Jurkat, Clone E6-1 (cell line): ENCODE measurements around the gene INPPL1. TPM values are rescaled to one million over a fixed set of nuclear protein-coding genes. Genes with fewer than 3 reads are reported as not detected.
A peak's percentile ranks its signal among the peaks of the same experiment; 100 is the strongest.
"Not testable (repeated sequence)": the region's sequence is repeated elsewhere in the genome, so short reads cannot be mapped to it uniquely, and the experiment has no call there.

Experiments used
- DNase-seq: peaks from one replicate; pipeline ENCODE4 v3.0.0-alpha.2; 2011; ENCODE audit warnings: low read depth, low spot score
- H3K4me3 ChIP-seq: 2 replicates; pipeline ENCODE4 v1.5.1; 2011; ENCODE audit warnings: mild to moderate bottlenecking, low read length, control low read depth, moderate library complexity
- polyA plus RNA-seq: library from polyadenylated mRNA; unstranded; fragments of >200 nt; gene quantifications from one replicate; pipeline ENCODE4 v1.2.1, GENCODE V29; 2012; ENCODE audit warnings: missing spikeins; ENCODE audit not compliant: insufficient read length, insufficient read depth

The INPPL1 gene, protein sequence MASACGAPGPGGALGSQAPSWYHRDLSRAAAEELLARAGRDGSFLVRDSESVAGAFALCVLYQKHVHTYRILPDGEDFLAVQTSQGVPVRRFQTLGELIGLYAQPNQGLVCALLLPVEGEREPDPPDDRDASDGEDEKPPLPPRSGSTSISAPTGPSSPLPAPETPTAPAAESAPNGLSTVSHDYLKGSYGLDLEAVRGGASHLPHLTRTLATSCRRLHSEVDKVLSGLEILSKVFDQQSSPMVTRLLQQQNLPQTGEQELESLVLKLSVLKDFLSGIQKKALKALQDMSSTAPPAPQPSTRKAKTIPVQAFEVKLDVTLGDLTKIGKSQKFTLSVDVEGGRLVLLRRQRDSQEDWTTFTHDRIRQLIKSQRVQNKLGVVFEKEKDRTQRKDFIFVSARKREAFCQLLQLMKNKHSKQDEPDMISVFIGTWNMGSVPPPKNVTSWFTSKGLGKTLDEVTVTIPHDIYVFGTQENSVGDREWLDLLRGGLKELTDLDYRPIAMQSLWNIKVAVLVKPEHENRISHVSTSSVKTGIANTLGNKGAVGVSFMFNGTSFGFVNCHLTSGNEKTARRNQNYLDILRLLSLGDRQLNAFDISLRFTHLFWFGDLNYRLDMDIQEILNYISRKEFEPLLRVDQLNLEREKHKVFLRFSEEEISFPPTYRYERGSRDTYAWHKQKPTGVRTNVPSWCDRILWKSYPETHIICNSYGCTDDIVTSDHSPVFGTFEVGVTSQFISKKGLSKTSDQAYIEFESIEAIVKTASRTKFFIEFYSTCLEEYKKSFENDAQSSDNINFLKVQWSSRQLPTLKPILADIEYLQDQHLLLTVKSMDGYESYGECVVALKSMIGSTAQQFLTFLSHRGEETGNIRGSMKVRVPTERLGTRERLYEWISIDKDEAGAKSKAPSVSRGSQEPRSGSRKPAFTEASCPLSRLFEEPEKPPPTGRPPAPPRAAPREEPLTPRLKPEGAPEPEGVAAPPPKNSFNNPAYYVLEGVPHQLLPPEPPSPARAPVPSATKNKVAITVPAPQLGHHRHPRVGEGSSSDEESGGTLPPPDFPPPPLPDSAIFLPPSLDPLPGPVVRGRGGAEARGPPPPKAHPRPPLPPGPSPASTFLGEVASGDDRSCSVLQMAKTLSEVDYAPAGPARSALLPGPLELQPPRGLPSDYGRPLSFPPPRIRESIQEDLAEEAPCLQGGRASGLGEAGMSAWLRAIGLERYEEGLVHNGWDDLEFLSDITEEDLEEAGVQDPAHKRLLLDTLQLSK
- polyA plus RNA-seq = 49.1 TPM

DNA sequence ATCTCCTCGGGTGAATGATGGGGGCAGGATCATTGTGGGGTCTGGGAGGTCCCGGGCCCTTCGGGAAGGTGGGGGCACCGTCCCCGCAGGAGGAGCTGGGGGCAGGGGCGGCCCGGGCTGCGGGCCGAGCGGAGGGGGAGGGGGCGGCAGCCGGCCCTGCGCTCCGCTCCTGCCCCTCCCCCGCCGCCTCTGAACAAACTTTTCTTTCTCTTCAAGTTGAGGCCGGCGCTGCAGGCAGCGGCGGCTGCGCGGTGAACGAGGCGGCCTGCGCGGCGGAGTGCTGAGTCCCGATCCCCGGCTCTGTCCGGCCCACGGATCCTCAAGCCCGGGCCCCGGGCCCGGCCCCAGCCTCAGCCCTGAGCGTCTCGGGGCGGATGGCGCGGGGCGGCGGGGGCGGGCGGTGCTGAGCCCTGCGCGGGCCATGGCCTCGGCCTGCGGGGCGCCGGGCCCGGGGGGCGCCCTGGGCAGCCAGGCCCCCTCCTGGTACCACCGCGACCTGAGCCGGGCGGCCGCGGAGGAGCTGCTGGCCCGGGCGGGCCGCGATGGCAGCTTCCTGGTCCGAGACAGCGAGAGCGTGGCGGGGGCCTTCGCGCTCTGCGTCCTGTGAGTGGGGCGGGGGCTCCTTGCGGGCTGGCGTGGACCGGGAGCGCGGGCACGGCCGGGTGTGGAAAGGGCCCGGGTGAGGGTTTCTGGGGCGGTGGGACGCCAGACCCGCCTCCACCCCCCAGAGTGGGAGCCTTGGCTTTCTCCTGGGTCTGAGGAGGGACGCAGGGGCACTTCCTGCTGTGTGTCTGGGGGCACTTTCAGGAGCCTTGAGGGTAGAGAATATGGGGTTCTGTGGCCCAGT lies at the start of gene INPPL1:
TSS of gene INPPL1 (plus strand) at position 204 of the 847 bp plus-strand sequence. CDS start at position 422, 218 bp downstream.
- H3K4me3 ChIP-seq = peak within 1 kb of the TSS; percentile 64
- DNase-seq = no peak

DNA sequence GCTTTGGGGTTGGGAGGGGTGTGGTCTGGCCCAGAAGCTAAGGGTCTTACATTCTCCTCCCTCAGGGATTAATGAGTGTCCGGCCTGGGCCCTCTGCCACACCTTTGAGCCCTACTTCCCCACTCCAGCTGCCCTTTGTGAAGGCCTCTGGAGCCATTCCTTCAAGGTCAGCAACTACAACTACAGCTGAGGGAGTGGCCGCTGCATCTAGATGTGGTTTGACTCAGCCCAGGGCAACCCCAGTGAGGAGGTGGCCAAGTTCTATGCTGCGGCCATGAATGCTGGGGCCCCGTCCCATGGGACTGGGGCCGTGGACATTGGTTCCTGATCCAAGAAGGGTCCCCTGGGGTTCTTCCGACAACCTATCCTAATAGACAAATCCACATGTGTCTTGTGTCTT lies 46.9 kb upstream of the INPPL1 start:
- no peak for DNase-seq
- no peak overlapping the region for H3K4me3 ChIP-seq

DNA sequence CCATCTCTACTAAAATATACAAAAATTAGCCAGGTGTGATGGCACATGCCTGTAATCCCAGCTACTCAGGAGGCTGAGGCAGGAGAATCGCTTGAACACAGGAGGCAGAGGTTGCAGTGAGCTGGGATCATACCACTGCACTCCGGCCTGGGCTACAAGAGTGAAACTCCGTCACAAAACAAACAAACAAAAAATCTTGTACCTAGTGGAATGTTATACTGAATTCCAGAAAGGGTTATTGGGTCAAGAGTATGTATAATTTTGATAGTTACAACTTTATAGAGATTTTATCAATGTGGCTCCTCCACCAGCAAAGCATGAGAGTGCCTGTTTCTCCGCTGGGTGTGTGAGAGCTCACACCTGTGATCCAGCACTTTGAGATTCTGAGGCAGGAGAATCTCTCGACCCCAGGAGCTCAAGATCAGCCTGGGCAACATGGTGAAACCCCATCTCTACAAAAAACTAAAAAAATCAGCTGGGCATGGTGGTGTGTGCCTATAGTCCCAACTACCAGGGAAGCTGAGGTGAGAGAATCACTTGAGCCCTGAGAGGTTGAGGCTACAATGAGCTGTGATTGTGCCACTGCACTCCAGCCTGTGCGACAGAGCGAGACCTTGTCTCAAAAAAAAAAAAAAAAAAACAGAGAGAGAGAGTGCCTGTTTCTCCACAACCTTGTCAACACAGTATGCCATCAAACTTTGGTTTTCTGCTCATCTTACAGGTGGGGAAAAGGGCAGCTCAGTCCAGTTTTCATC lies 45.3 kb upstream of the INPPL1 start:
- H3K4me3 ChIP-seq = no peak overlapping the region
- DNase-seq = no peak

DNA sequence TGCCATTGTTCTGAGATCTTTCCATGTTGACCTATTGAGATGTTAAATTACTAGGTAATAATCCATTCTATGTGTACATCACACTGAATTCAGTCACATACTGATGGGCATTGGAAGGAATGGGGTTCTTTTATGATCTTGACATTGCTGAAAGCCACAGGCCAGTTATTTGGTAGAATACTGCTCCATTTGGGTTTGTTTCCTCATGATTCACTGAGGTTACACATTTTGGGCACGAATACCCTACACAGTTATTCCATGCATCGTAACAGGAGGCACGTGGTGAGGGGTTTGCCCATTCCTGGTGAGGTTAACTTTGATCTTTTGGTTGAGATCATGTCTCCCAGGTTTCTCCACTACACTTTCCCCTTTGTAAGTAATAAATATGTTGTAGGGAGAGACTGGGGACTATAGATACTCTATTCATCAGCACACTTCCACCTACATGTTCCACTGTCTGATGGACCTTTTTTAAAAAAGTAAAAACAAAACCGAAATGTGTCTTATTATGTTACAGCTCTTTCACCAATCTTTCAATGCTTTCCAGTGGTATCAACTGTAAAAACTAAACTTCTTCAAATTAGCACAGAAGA lies 44.7 kb upstream of the INPPL1 start:
- H3K4me3 ChIP-seq = no peak overlapping the region
- DNase-seq = no peak

DNA sequence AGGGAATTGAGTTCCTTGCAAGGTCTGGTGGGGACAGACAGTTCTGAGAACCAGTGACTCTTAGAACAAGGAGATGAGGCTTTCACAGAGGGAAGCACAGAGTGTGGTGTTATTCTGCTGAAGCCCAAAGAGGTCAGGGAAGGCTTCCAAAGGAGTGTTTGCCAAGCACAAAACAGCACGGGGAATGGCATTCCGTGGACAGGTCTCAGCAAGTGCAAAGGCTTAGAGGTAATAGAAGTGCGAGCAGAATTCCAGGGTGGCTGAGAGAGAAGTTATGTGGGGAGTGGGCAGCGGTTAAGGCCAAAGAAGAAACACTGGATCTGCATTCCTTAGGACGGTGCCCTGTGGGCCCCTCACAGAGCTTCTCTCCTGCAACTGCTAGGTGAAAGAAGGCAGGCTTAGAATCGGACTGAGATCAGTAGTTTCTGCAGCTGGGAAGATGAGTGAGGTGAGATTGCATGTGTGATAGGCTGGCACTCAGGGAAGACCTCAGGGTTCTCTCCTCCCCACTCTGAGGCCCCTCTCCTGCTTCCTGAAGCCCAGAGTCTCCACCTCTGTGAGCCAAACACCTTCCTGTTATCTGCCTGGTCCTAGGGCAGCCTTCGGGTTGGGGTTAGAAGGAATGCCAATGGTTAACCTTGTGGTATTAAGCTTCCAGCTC lies 43.5 kb upstream of the INPPL1 start:
- H3K4me3 ChIP-seq, DNase-seq: not testable (repeated sequence)

DNA sequence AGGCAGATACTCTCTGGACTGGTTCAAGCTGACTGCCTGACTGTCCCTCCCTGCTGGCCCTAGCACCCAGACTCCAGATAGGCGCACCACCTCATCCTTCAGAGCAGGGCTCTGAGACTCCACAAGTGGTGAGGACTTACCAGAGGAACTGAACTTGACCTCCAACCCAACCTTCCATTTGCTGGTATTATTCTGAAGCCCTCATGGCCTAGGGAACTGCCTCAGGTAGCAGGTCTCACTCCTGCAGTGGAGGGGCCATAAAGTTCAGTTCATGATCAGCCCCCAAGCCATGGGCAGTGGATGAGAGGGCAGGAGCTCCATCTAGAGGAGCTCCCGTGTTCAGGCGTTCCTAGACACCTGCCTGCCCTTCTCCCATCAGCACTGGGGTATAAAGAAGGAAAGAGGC lies 43.0 kb upstream of the INPPL1 start:
- H3K4me3 ChIP-seq, DNase-seq: not testable (repeated sequence)

DNA sequence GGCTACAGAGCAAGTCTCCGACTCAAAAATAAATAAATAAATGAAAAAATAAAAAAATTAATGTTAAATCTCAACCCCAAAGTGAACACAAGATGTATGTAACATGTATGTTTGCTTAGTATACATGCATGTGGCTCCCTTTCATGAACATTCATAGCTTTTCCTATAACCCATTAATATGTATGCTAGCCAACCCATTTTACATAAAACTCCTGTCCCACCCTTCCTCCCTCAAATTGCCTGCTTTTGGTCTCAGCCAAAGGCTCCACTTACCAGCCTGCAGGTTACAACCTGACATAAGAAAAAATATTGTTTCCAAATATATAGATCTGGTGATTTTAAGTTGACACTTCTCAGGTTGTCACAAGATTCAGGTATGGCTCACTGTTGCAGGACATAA lies 36.3 kb upstream of the INPPL1 start:
- DNase-seq = no peak
- no peak overlapping the region for H3K4me3 ChIP-seq

DNA sequence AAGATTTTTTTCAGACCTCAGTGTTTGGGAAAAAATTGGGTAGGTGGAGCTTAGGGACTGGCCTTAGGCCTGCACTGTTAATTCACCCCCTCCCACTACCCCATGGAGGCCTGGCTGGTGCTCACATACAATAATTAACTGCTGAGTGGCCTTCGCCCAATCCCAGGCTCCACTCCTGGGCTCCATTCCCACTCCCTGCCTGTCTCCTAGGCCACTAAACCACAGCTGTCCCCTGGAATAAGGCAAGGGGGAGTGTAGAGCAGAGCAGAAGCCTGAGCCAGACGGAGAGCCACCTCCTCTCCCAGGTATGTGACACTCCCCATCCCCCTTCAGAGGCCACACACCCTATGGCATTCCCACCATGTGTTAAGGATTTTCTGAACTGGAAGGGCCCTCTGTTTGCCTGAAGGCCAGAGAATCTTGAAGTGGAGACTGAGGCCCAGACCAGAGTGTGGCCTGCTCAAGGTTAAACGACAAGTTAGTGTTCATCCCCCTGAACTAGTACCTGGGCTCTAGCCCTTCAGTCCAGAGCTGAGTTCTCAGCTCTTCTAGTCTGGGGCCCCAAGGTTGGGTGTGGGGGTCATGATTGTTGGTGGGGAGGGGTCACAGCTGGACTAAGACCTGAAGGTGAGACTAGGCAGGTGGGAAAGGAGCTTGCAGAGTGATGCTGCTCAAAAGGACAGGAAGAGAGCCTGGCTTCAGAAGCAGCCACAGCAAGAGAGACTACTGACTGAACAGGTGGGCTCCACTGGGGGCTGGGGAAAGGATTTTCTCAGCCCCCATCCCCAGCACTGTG lies 34.9 kb upstream of the INPPL1 start:
- DNase-seq = no peak
- no peak overlapping the region for H3K4me3 ChIP-seq

DNA sequence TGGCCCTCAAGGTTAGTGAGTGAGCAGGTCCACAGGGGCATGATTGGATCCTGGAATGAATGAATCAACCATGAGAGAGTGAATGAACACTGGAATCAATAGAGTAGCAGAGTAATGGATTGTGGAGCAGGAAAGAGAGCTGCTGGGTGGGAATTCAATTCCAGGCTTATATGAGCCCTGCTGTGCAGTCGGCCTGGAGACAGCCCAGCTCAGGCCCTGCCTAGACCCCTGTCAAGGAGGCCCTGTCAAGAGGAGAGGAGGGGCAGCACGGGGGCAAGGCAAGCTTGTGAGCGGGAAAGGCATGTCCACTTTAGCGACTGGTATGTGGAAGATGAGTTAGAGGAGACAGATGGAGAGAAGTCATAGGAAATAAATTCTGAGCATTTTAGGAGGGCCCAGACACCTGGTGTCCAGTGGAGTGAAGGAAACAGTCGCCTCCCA lies 33.9 kb upstream of the INPPL1 start:
- no peak for DNase-seq
- no peak overlapping the region for H3K4me3 ChIP-seq

DNA sequence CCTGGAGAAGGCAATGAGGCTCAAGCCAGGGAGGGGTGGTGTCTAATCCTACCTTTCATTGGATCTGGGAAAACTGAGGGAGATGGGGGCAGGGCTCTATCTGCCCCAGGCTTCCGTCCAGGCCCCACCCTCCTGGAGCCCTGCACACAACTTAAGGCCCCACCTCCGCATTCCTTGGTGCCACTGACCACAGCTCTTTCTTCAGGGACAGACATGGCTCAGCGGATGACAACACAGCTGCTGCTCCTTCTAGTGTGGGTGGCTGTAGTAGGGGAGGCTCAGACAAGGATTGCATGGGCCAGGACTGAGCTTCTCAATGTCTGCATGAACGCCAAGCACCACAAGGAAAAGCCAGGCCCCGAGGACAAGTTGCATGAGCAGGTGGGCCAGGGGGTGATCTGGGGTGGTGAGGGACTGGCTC lies 32.6 kb upstream of the INPPL1 start, which contains the start of gene FOLR1:
TSS of gene FOLR1 (plus strand) at position 180 of the 421 bp plus-strand sequence. CDS start at position 214, 34 bp downstream.
- no peak for DNase-seq
- no peak within 1 kb of the TSS for H3K4me3 ChIP-seq

DNA sequence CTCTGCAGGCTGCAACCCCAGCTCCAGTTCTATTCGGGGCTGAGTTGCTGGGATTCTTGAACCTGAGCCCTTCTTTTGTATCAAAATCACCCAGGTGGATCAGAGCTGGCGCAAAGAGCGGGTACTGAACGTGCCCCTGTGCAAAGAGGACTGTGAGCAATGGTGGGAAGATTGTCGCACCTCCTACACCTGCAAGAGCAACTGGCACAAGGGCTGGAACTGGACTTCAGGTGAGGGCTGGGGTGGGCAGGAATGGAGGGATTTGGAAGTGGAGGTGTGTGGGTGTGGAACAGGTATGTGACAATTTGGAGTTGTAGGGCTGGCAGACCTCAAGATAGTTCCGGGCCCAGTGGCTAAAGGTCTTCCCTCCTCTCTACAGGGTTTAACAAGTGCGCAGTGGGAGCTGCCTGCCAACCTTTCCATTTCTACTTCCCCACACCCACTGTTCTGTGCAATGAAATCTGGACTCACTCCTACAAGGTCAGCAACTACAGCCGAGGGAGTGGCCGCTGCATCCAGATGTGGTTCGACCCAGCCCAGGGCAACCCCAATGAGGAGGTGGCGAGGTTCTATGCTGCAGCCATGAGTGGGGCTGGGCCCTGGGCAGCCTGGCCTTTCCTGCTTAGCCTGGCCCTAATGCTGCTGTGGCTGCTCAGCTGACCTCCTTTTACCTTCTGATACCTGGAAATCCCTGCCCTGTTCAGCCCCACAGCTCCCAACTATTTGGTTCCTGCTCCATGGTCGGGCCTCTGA lies 28.9 kb upstream of the INPPL1 start:
- DNase-seq = no peak
- H3K4me3 ChIP-seq = no peak overlapping the region

DNA sequence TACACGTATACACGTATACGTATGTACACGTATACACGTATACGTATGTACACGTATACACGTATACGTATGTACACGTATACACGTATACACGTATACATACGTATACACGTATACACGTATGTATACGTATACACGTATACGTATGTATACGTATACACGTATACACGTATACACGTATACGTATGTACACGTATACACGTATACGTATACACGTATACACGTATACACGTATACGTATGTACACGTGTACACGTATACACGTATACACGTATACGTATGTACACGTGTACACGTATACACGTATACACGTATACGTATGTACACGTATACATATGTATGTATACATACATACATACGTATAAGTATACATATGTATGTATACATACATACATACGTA lies 23.1 kb upstream of the INPPL1 start:
- not testable (repeated sequence) for H3K4me3 ChIP-seq, DNase-seq

DNA sequence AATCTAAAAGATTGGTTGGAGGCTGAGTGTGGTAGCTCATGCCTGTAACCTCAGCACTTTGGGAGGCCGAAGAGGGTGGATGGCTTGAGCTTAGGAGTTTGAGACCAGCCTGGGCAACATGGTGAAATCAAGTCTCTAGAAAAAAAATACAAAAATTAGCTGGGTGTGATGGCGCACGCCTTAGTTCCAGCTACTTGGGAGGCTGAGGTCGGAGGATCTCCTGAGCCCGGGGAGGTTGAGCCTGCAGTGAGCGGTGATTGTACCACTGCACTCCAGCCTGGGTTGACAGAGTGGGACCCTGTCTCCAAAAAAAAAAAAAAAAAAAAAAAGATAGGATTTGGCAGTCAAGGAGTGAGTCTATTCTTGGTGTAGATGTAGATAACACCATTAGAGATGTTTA lies 22.0 kb upstream of the INPPL1 start:
- no peak overlapping the region for H3K4me3 ChIP-seq
- DNase-seq = no peak

DNA sequence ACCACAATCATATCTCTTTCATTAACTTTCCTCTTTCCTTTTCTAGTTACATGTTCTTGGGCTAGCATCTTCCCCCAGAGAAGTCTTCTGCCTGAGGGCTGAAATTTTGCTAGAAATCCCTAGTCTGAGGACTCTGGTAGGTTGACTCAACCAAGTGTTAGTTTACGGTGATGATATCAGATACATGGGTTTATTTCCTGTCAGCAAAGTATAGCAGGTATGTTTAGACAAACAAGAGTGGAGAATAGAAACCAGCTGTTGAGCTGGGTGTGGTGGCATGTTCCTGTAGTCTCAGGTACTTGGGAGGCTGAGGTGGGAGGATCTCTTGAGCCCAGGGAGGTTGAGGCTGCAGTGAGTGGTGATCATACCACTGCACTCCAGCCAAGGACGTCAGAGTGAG lies 21.4 kb upstream of the INPPL1 start:
- no peak overlapping the region for H3K4me3 ChIP-seq
- no peak for DNase-seq

DNA sequence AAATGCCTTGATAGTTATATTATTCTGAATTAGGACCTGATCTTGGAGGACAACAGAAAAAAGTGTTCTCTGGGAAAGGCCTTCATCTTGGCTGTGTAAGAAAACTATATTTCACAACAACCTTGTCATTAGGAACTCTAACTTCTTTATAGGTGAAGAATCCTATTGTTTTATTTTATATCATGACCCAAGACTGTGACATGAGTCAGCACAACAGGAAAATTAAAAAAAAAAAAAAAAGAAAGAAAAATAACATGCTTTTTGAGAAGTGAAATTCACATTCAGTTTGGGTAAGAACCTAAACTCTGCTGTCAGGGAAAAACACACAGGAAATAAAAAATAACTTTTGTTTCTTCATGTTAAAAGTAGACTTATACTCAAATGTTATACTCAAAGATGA lies 19.7 kb upstream of the INPPL1 start:
- DNase-seq = no peak
- H3K4me3 ChIP-seq = no peak overlapping the region
